ENCODE measurements around the gene LRRC14B. TPM values are rescaled to one million over a fixed set of nuclear protein-coding genes. Genes with fewer than 3 reads are reported as not detected.

Gene LRRC14B
- total RNA-seq, 4 donors from 2014 or later, result not detected

GRCh38 chr5:189976-190365 lies 1.3 kb upstream of the LRRC14B start:
- no peak for DNase-seq
- peaks cover 0 to 4% of the 10 kb centered on the region in 2 donors for H3K4me1 ChIP-seq
- TF ChIP-seq POLR2A (IDR thresholded peaks at IDR 0.05), result no peak
- no peak for TF ChIP-seq CTCF (IDR thresholded peaks at IDR 0.05)
- H3K9me3 ChIP-seq, result no peaks in the 10 kb centered on the region
- H3K4me3 ChIP-seq, result no peak overlapping the region
- H3K27me3 ChIP-seq, result no peaks in the 10 kb centered on the region
- intact Hi-C loops (cut with DNase I; ENCODE audit: low total_unique reads), result no loop called here
- no peaks in the 10 kb centered on the region for H3K36me3 ChIP-seq
- no peak overlapping the region for H3K27ac ChIP-seq

- H3K4me3 ChIP-seq, result no peak overlapping the region
- no peaks in the 10 kb centered on the region for H3K36me3 ChIP-seq
- H3K9me3 ChIP-seq, result no peaks in the 10 kb centered on the region
- no peaks in the 10 kb centered on the region for H3K27me3 ChIP-seq
- H3K4me1 ChIP-seq, result peaks cover 0 to 4% of the 10 kb centered on the region in 2 donors
- intact Hi-C loops (cut with DNase I; ENCODE audit: low total_unique reads), result no loop called here
- H3K27ac ChIP-seq, result no peak overlapping the region
- TF ChIP-seq POLR2A (IDR thresholded peaks at IDR 0.05) (no peak), CTCF (IDR thresholded peaks at IDR 0.05) (no peak)
- no peak for DNase-seq
Observed at GRCh38 chr5:190366-191035, 794 bp upstream of the LRRC14B start.

- Histone ChIP-seq H3K27me3 (no peaks in the 10 kb centered on the region), H3K4me1 (peaks cover 0 to 4% of the 10 kb centered on the region in 2 donors), H3K9me3 (no peaks in the 10 kb centered on the region), H3K36me3 (no peaks in the 10 kb centered on the region), H3K27ac (no peak overlapping the region), H3K4me3 (no peak overlapping the region)
- intact Hi-C loops (cut with DNase I; ENCODE audit: low total_unique reads), result no loop called here
- TF ChIP-seq CTCF (IDR thresholded peaks at IDR 0.05) (no peak), POLR2A (IDR thresholded peaks at IDR 0.05) (no peak)
- DNase-seq, result no peak
Observed at GRCh38 chr5:191949-192690, 825 bp downstream of the LRRC14B start.

GRCh38 chr5:192691-192969 lies 1.3 kb downstream of the LRRC14B start:
- H3K27me3 ChIP-seq, result no peaks in the 10 kb centered on the region
- no peaks in the 10 kb centered on the region for H3K9me3 ChIP-seq
- intact Hi-C loops (cut with DNase I; ENCODE audit: low total_unique reads), result no loop called here
- no peak for TF ChIP-seq POLR2A (IDR thresholded peaks at IDR 0.05)
- no peak for TF ChIP-seq CTCF (IDR thresholded peaks at IDR 0.05)
- H3K36me3 ChIP-seq, result no peaks in the 10 kb centered on the region
- no peak overlapping the region for H3K27ac ChIP-seq
- peaks cover 0 to 4% of the 10 kb centered on the region in 2 donors for H3K4me1 ChIP-seq
- no peak for DNase-seq
- no peak overlapping the region for H3K4me3 ChIP-seq

- DNase-seq, result no peak
- Histone ChIP-seq H3K27me3 (no peaks in the 10 kb centered on the region), H3K36me3 (no peaks in the 10 kb centered on the region), H3K27ac (no peak overlapping the region), H3K4me3 (no peak overlapping the region), H3K9me3 (no peaks in the 10 kb centered on the region), H3K4me1 (peaks cover 0 to under 1% of the 10 kb centered on the region in 2 donors)
- TF ChIP-seq POLR2A (IDR thresholded peaks at IDR 0.05), result no peak
- TF ChIP-seq CTCF (IDR thresholded peaks at IDR 0.05), result no peak
- intact Hi-C loops (cut with DNase I; ENCODE audit: low total_unique reads), result no loop called here
Observed at GRCh38 chr5:192970-193831, 1.9 kb downstream of the LRRC14B start.
